SK-N-SH (cell line): ENCODE measurements around the gene FMO3. TPM values are rescaled to one million over a fixed set of nuclear protein-coding genes. Genes with fewer than 3 reads are reported as not detected.

Experiments
- CTCF ChIA-PET: fragments of 300-600, 350-600 bp; formaldehyde crosslinking; extraction: SDS; loops from one replicate; lab custom pipeline; 2021; lab: Yijun Ruan, JAX
- POLR2A ChIA-PET: fragments of 350-600 bp; sonication (Branson Sonifier 250); formaldehyde crosslinking; extraction: SDS; loops from one replicate; lab custom pipeline; 2020; ENCODE audit warnings: antibody characterized with exemption, inconsistent platforms; lab: Yijun Ruan, JAX
- DNase-seq: peaks from one replicate; pipeline ENCODE4 v3.0.0; 2012
- H2AFZ ChIP-seq: fragments of 200-600 bp; sonication (generic); 2 replicates; pipeline ENCODE4 v1.8.1; 2016; ENCODE audit warnings: antibody characterized with exemption, mild to moderate bottlenecking, low read depth
- H3F3A ChIP-seq: fragments of 200-600 bp; sonication (generic); replicated peaks from 2 replicates; pipeline ENCODE3; 2016; ENCODE audit warnings: antibody characterized with exemption, mild to moderate bottlenecking; ENCODE audit not compliant: insufficient read depth
- H3K27ac ChIP-seq, 2 experiments: fragments of 200-500 bp in 1 of 2; fragments of 200-600 bp in 1 of 2; sonication (Bioruptor generic) in 1 of 2; sonication (generic), shearing (Covaris generic) in 1 of 2; 2 replicates each; pipeline versions ENCODE4 v1.5.1 to v1.6.1; 2014 to 2016; ENCODE audit warnings: low read depth in 2 of 2, inconsistent platforms in 1 of 2, low read length in 1 of 2, mild to moderate bottlenecking in 1 of 2, mixed read lengths in 1 of 2
- H3K27me3 ChIP-seq: fragments of 200-600 bp; sonication (generic), shearing (Covaris generic); 2 replicates; pipeline ENCODE4 v1.6.1; 2016; ENCODE audit warnings: mixed run types; ENCODE audit not compliant: insufficient read depth
- H3K36me3 ChIP-seq, 2 experiments: fragments of 200-500 bp in 1 of 2; fragments of 200-600 bp in 1 of 2; sonication (Bioruptor generic) in 1 of 2; sonication (generic) in 1 of 2; replicated peaks in 1 of 2; 2 replicates each; pipeline versions ENCODE3 to v1.5.1; 2014 to 2016; ENCODE audit warnings: low read length in 1 of 2, mild to moderate bottlenecking in 1 of 2; ENCODE audit not compliant: insufficient read depth in 2 of 2, control insufficient read depth in 1 of 2
- H3K4me1 ChIP-seq, 2 experiments: fragments of 200-500 bp in 1 of 2; fragments of 200-600 bp in 1 of 2; sonication (Bioruptor generic) in 1 of 2; sonication (generic), shearing (Covaris generic) in 1 of 2; 2 replicates each; pipeline versions ENCODE4 v1.5.1 to v1.6.1; 2014 to 2016; ENCODE audit warnings: low read depth in 1 of 2, low read length in 1 of 2, mixed run types in 1 of 2; ENCODE audit not compliant: insufficient read depth in 2 of 2, control insufficient read depth in 1 of 2
- H3K4me2 ChIP-seq: fragments of 200-600 bp; sonication (generic), shearing (Covaris generic); 2 replicates; pipeline ENCODE4 v1.6.1; 2017; ENCODE audit warnings: mixed run types
- H3K4me3 ChIP-seq, 2 experiments: fragments of 200-500 bp in 1 of 2; fragments of 200-600 bp in 1 of 2; sonication (Bioruptor generic) in 1 of 2; sonication (generic), shearing (Covaris generic) in 1 of 2; 2 replicates each; pipeline versions ENCODE4 v1.5.1 to v1.8.1; 2014 to 2016; ENCODE audit warnings: low read depth in 2 of 2, inconsistent platforms in 1 of 2, low read length in 1 of 2, mild to moderate bottlenecking in 1 of 2, mixed read lengths in 1 of 2, moderate library complexity in 1 of 2
- H3K79me2 ChIP-seq: fragments of 200-600 bp; sonication (generic); 2 replicates; pipeline ENCODE4 v1.8.1; 2017; ENCODE audit warnings: mild to moderate bottlenecking; ENCODE audit not compliant: insufficient read depth
- H3K9ac ChIP-seq: fragments of 200-600 bp; sonication (generic); 2 replicates; pipeline ENCODE4 v1.6.1; 2017; ENCODE audit warnings: mixed run types
- H3K9me2 ChIP-seq: fragments of 200-600 bp; sonication (generic); 2 replicates; pipeline ENCODE4 v1.6.1; 2017; ENCODE audit warnings: mixed run types
- H3K9me3 ChIP-seq: fragments of 200-600 bp; sonication (generic); 2 replicates; pipeline ENCODE4 v1.6.1; 2017; ENCODE audit warnings: mixed run types, mild to moderate bottlenecking, moderate library complexity
- H4K20me1 ChIP-seq: fragments of 200-600 bp; sonication (generic); 2 replicates; pipeline ENCODE4 v1.6.1; 2017; ENCODE audit warnings: mild to moderate bottlenecking, mixed run types; ENCODE audit not compliant: insufficient read depth
- CHD2 ChIP-seq: fragments of 150-350 bp; IDR thresholded peaks from 2 replicates; pipeline ENCODE4 v1.6.1; 2018; ENCODE audit warnings: low read length; ENCODE audit not compliant: partially characterized antibody
- ELF1 ChIP-seq: IDR thresholded peaks from 2 replicates; pipeline ENCODE4 v1.4.0; 2012
- EP300 ChIP-seq, 2 experiments: IDR thresholded peaks; 2 replicates each; pipeline versions ENCODE4 v1.4.0 to v1.6.1; 2012; ENCODE audit warnings: borderline replicate concordance in 1 of 2, low read depth in 1 of 2, low read length in 1 of 2
- EZH2phosphoT487 ChIP-seq: fragments of 200-600 bp; sonication (generic); IDR thresholded peaks from 2 replicates; pipeline ENCODE4 v1.6.1; 2017; ENCODE audit warnings: low read depth, mixed run types, mild to moderate bottlenecking, antibody characterized with exemption, moderate library complexity, borderline replicate concordance
- FOSL2 ChIP-seq: IDR thresholded peaks from 2 replicates; pipeline ENCODE4 v1.4.0; 2012; ENCODE audit warnings: low read depth, mild to moderate bottlenecking, moderate library complexity, borderline replicate concordance
- FOXJ3 ChIP-seq: sonication (generic); formaldehyde crosslinking; IDR thresholded peaks from 2 replicates; pipeline ENCODE4 v1.5.1; 2020; ENCODE audit warnings: mild to moderate bottlenecking, missing genetic modification reagents
- FOXM1 ChIP-seq: IDR thresholded peaks from 2 replicates; pipeline ENCODE4 v1.4.0; 2012; ENCODE audit warnings: low read depth, mild to moderate bottlenecking
- GATA2 ChIP-seq: sonication (generic); formaldehyde crosslinking; IDR thresholded peaks from 2 replicates; pipeline ENCODE4 v1.5.0; 2020; ENCODE audit warnings: mild to moderate bottlenecking, missing genetic modification reagents
- JUND ChIP-seq: IDR thresholded peaks from 2 replicates; pipeline ENCODE4 v1.4.0; 2012
- MXI1 ChIP-seq: IDR thresholded peaks from 2 replicates; pipeline ENCODE4 v1.6.1; 2012; ENCODE audit warnings: mild to moderate bottlenecking, low read depth, low read length, improper control_type of control experiment
- NFIC ChIP-seq: IDR thresholded peaks from 2 replicates; pipeline ENCODE4 v1.4.0; 2012; ENCODE audit warnings: borderline replicate concordance
- NRF1 ChIP-seq: IDR thresholded peaks from 2 replicates; pipeline ENCODE4 v1.6.1; 2012; ENCODE audit warnings: low read depth, mild to moderate bottlenecking, low read length
- PBX3 ChIP-seq: IDR thresholded peaks from 2 replicates; pipeline ENCODE4; 2012
- POLR2AphosphoS5 ChIP-seq: IDR thresholded peaks from 2 replicates; pipeline ENCODE4 v1.6.1; 2012; ENCODE audit warnings: low read depth, low read length
- RAD21 ChIP-seq: IDR thresholded peaks from 2 replicates; pipeline ENCODE4 v1.6.1; 2012; ENCODE audit warnings: mild to moderate bottlenecking, low read length
- RCOR1 ChIP-seq: fragments of 150-350 bp; IDR thresholded peaks from 2 replicates; pipeline ENCODE4 v1.6.1; 2017; ENCODE audit warnings: antibody characterized with exemption, low read length
- RXRA ChIP-seq: IDR thresholded peaks from 2 replicates; pipeline ENCODE4 v1.4.0; 2012; ENCODE audit warnings: low read depth, mild to moderate bottlenecking, borderline replicate concordance
- TEAD4 ChIP-seq: IDR thresholded peaks from 2 replicates; pipeline ENCODE4 v1.4.0; 2012; ENCODE audit warnings: mild to moderate bottlenecking, borderline replicate concordance; ENCODE audit not compliant: insufficient read depth
- YY1 ChIP-seq: IDR thresholded peaks from 2 replicates; pipeline ENCODE4 v1.4.0; 2012; ENCODE audit warnings: low read depth, mild to moderate bottlenecking
- WGBS: methylation state at CpG from one replicate; pipeline ENCODE4 v1.1.6; 2017; ENCODE audit warnings: low lambda C conversion rate; 5-methylcytosine and 5-hydroxymethylcytosine counted together
- polyA plus RNA-seq, 3 experiments: library from polyadenylated mRNA; depleted of rRNA; stranded (reverse); fragments of >200 nt; gene quantifications; 2 replicates each; pipeline ENCODE4 v1.2.3, GENCODE V29; 2012
- TF ChIP-seq, protein P1 (sequence below): IDR thresholded peaks from 2 replicates; pipeline ENCODE4 v1.4.0; 2012; ENCODE audit warnings: low read depth, borderline replicate concordance
- TF ChIP-seq, protein P2 (sequence below): IDR thresholded peaks from 2 replicates; pipeline ENCODE4 v1.4.0; 2012; ENCODE audit warnings: low read depth, borderline replicate concordance

Gene FMO3
- polyA plus RNA-seq, 1 of the 3 experiments (the other 2 are of a cell fraction) = 0.85 TPM

DNA sequence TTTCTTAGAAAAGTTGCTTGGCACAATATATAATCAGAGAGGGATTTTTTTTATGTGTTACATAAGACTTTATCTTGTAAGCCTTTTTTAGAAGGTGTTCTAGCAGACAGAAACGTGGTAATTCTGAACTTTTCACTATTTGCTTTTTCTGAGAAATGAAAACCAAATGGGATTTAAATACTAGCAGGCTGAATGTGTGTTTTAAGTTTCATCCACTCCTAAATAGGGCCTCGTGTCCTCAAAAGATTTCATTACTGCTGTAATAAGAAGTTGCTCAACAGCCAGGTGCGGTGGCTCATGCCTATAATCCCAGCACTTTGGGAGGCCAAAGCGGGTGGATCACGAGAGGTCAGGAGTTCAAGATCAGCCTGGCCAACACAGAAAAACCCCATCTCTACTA lies 49.7 kb downstream of the FMO3 start:
- H3K4me3 ChIP-seq = no peak overlapping the region
- no peaks in the 10 kb centered on the region for H3K4me1 ChIP-seq
- ChIA-PET CTCF (no interaction called here), POLR2A (no interaction called here)
- no peaks in the 10 kb centered on the region for H3K36me3 ChIP-seq
- no peak overlapping the region for H3K27ac ChIP-seq
- WGBS = 3% methylated on average over 5 of the region's 5 CpGs
- H3K9ac ChIP-seq = no peak overlapping the region
- no peaks in the 10 kb centered on the region for H3K9me3 ChIP-seq
- no peaks in the 10 kb centered on the region for H3K9me2 ChIP-seq
- H3K4me2 ChIP-seq = no peak overlapping the region
- H3F3A ChIP-seq = no peaks in the 10 kb centered on the region
- peaks cover 32% of the 10 kb centered on the region; the same call in 1 of the 2 replicates for H3K27me3 ChIP-seq
- no peak for DNase-seq
- H2AFZ ChIP-seq = no peak overlapping the region
- no peaks in the 10 kb centered on the region for H3K79me2 ChIP-seq
- no peak for TF ChIP-seq NRF1
- no peak for TF ChIP-seq EZH2phosphoT487
- no peak for TF ChIP-seq FOXJ3
- no peak for TF ChIP-seq JUND
- TF ChIP-seq RCOR1 = no peak
- no peak for TF ChIP-seq POLR2AphosphoS5
- no peak for TF ChIP-seq EP300 (IDR thresholded peaks at IDR 0.05; ENCODE audit: borderline replicate concordance in 1 of 2, low read depth in 1 of 2, low read length in 1 of 2)
- TF ChIP-seq, protein P1, sequence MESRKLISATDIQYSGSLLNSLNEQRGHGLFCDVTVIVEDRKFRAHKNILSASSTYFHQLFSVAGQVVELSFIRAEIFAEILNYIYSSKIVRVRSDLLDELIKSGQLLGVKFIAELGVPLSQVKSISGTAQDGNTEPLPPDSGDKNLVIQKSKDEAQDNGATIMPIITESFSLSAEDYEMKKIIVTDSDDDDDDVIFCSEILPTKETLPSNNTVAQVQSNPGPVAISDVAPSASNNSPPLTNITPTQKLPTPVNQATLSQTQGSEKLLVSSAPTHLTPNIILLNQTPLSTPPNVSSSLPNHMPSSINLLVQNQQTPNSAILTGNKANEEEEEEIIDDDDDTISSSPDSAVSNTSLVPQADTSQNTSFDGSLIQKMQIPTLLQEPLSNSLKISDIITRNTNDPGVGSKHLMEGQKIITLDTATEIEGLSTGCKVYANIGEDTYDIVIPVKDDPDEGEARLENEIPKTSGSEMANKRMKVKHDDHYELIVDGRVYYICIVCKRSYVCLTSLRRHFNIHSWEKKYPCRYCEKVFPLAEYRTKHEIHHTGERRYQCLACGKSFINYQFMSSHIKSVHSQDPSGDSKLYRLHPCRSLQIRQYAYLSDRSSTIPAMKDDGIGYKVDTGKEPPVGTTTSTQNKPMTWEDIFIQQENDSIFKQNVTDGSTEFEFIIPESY = no peak
- no peak for TF ChIP-seq CHD2
- H4K20me1 ChIP-seq = no peaks in the 10 kb centered on the region

- DNase-seq = no peak
- ChIA-PET POLR2A (no interaction called here), CTCF (no interaction called here)
- Histone ChIP-seq H2AFZ (no peak overlapping the region), H3K9me2 (no peaks in the 10 kb centered on the region), H3K27ac (no peak overlapping the region; a peak in 1 of 4 replicates), H3K27me3 (peaks cover 32% of the 10 kb centered on the region; the same call in 1 of the 2 replicates), H3K4me3 (no peak overlapping the region), H3K4me2 (no peak overlapping the region), H3K9ac (no peak overlapping the region), H3K36me3 (no peaks in the 10 kb centered on the region), H3K4me1 (no peaks in the 10 kb centered on the region), H4K20me1 (no peaks in the 10 kb centered on the region), H3K9me3 (no peaks in the 10 kb centered on the region), H3F3A (no peaks in the 10 kb centered on the region), H3K79me2 (no peaks in the 10 kb centered on the region)
- 4% methylated on average over 4 of the region's 4 CpGs for WGBS
- TF ChIP-seq GATA2 (CRISPR knock-in tag) (no peak), TEAD4 (no peak), MXI1 (no peak), POLR2AphosphoS5 (no peak), FOXJ3 (no peak), YY1 (no peak), JUND (no peak), NFIC (no peak), EZH2phosphoT487 (no peak), RXRA (no peak), ELF1 (no peak), PBX3 (no peak), RAD21 (no peak), FOSL2 (no peak), NRF1 (no peak), RCOR1 (no peak), FOXM1 (no peak)
- TF ChIP-seq, protein P2, sequence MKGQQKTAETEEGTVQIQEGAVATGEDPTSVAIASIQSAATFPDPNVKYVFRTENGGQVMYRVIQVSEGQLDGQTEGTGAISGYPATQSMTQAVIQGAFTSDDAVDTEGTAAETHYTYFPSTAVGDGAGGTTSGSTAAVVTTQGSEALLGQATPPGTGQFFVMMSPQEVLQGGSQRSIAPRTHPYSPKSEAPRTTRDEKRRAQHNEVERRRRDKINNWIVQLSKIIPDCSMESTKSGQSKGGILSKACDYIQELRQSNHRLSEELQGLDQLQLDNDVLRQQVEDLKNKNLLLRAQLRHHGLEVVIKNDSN = no peak
Measured at GRCh38 chr1:171140956-171141687, 50.4 kb downstream of the FMO3 start.
